ENCODE measurements around the gene SERAC1. TPM values are rescaled to one million over a fixed set of nuclear protein-coding genes. Genes with fewer than 3 reads are reported as not detected.
"Not testable (repeated sequence)": the region's sequence is repeated elsewhere in the genome, so short reads cannot be mapped to it uniquely, and the experiment has no call there.

The SERAC1 gene
- total RNA-seq, 6 donors from 2014 or later = 3.2 to 11.4 (median 6.1) TPM

GRCh38 chr6:158174514-158174913 lies 6.5 kb upstream of the SERAC1 start:
- H3K27me3 ChIP-seq = no peaks in the 10 kb centered on the region
- no peak overlapping the region for H3K4me3 ChIP-seq
- DNase-seq (no peak), ATAC-seq (ENCODE audit: low FRiP score in 2 of 2) (peak in 1 of 2 donors; percentile 76)
- no peaks in the 10 kb centered on the region for H3K9me3 ChIP-seq
- TF ChIP-seq, protein P1, sequence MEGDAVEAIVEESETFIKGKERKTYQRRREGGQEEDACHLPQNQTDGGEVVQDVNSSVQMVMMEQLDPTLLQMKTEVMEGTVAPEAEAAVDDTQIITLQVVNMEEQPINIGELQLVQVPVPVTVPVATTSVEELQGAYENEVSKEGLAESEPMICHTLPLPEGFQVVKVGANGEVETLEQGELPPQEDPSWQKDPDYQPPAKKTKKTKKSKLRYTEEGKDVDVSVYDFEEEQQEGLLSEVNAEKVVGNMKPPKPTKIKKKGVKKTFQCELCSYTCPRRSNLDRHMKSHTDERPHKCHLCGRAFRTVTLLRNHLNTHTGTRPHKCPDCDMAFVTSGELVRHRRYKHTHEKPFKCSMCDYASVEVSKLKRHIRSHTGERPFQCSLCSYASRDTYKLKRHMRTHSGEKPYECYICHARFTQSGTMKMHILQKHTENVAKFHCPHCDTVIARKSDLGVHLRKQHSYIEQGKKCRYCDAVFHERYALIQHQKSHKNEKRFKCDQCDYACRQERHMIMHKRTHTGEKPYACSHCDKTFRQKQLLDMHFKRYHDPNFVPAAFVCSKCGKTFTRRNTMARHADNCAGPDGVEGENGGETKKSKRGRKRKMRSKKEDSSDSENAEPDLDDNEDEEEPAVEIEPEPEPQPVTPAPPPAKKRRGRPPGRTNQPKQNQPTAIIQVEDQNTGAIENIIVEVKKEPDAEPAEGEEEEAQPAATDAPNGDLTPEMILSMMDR (IDR thresholded peaks at IDR 0.05) = no peak
- TF ChIP-seq EP300 (IDR thresholded peaks at IDR 0.05) (no peak), POLR2AphosphoS5 (IDR thresholded peaks at IDR 0.05) (no peak), POLR2A (IDR thresholded peaks at IDR 0.05) (no peak)
- 78 to 84% methylated on average over 2 of the region's 2 CpGs for WGBS, 2 donors
- H3K36me3 ChIP-seq = no peaks in the 10 kb centered on the region
- H3K4me1 ChIP-seq = peaks cover 0 to 2% (median 0%) of the 10 kb centered on the region in 4 donors
- no peak overlapping the region for H3K27ac ChIP-seq

GRCh38 chr6:158174024-158174423 lies 6.0 kb upstream of the SERAC1 start:
- H3K27me3 ChIP-seq = no peaks in the 10 kb centered on the region
- no peak overlapping the region for H3K27ac ChIP-seq
- peaks cover under 1 to 2% (median under 1%) of the 10 kb centered on the region in 4 donors for H3K4me1 ChIP-seq
- DNase-seq (no peak), ATAC-seq (ENCODE audit: low FRiP score in 2 of 2) (no peak)
- no peak overlapping the region for H3K4me3 ChIP-seq
- H3K36me3 ChIP-seq = no peaks in the 10 kb centered on the region
- H3K9me3 ChIP-seq = no peaks in the 10 kb centered on the region
- TF ChIP-seq POLR2A (IDR thresholded peaks at IDR 0.05) (no peak), POLR2AphosphoS5 (IDR thresholded peaks at IDR 0.05) (no peak), EP300 (IDR thresholded peaks at IDR 0.05) (no peak)
- TF ChIP-seq, protein P1 (IDR thresholded peaks at IDR 0.05) = no peak
- WGBS, 2 donors = 77 to 83% methylated on average over 2 of the region's 2 CpGs

DNA sequence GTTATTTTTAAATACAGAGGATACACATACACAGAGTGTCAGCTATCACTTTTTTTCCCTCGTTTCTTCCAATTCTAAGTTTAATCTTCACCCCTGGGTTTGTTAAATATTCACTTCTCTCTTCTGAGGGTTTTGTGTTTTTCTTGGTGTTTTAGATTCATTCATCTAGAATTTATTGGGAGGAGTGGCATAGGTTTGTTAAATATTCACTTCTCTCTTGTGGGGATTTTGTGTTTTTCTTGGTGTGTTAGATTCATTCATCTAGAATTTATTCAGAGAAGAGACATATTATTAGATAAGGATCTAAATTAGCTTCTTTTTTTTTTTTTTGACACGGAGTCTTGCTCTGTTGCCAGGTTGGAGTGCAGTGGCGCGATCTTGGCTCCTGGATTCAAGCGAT lies 3.9 kb upstream of the SERAC1 start:
- Histone ChIP-seq H3K36me3 (no peaks in the 10 kb centered on the region), H3K9me3 (no peaks in the 10 kb centered on the region), H3K4me3 (no peak overlapping the region), H3K4me1 (peaks cover 6 to 9% (median 8%) of the 10 kb centered on the region in 4 donors), H3K27me3 (no peaks in the 10 kb centered on the region), H3K27ac (peak overlapping the region in 1 of 4 donors; percentile 57)
- TF ChIP-seq POLR2A (IDR thresholded peaks at IDR 0.05) (no peak), POLR2AphosphoS5 (IDR thresholded peaks at IDR 0.05) (no peak), EP300 (IDR thresholded peaks at IDR 0.05) (no peak)
- TF ChIP-seq, protein P1 (IDR thresholded peaks at IDR 0.05) = no peak
- no peak for DNase-seq
- 91 to 94% methylated on average over 5 of the region's 5 CpGs for WGBS, 2 donors
- ATAC-seq (ENCODE audit: low FRiP score in 2 of 2) = no peak

GRCh38 chr6:158170656-158171081 lies 2.6 kb upstream of the SERAC1 start:
- Histone ChIP-seq H3K4me1 (peaks cover 12 to 14% (median 13%) of the 10 kb centered on the region in 4 donors), H3K4me3 (no peak overlapping the region), H3K27me3 (no peaks in the 10 kb centered on the region), H3K36me3 (no peaks in the 10 kb centered on the region), H3K9me3 (no peaks in the 10 kb centered on the region), H3K27ac (peak overlapping the region in 1 of 4 donors; percentile 57)
- 72 to 80% methylated on average over 3 of the region's 3 CpGs for WGBS, 2 donors
- no peak for ATAC-seq (ENCODE audit: low FRiP score in 2 of 2)
- DNase-seq = no peak
- TF ChIP-seq, protein P1 (IDR thresholded peaks at IDR 0.05) = no peak
- TF ChIP-seq POLR2A (IDR thresholded peaks at IDR 0.05) (no peak), POLR2AphosphoS5 (IDR thresholded peaks at IDR 0.05) (no peak), EP300 (IDR thresholded peaks at IDR 0.05) (no peak)

- not testable (repeated sequence) for ATAC-seq (ENCODE audit: low FRiP score in 2 of 2); H3K4me3 ChIP-seq; H3K27ac ChIP-seq; H3K36me3 ChIP-seq; H3K9me3 ChIP-seq; DNase-seq; H3K27me3 ChIP-seq
- H3K4me1 ChIP-seq = peaks cover 10 to 14% (median 13%) of the 10 kb centered on the region in 4 donors
- WGBS, 2 donors = 94 to 95% methylated on average over 6 of the region's 6 CpGs
Measured at GRCh38 chr6:158169634-158170033, 1.6 kb upstream of the SERAC1 start.
